SW480 (cell line): ENCODE data around the gene PIM3.

Experiments
- DNase-seq: peaks from one replicate; pipeline ENCODE4 v3.0.0-alpha.2; 2016; ENCODE audit warnings: low spot score

The PIM3 gene

GRCh38 chr22:49960159-49961004 lies at the start of gene PIM3:
TSS of gene PIM3 (plus strand) at chr22:49960772. CDS start at chr22:49960948, 176 bp downstream.
- DNase-seq: peak; percentile 96

- DNase-seq: no peak
Observed at GRCh38 chr22:49911881-49912625, 48.5 kb upstream of the PIM3 start.

- no peak for DNase-seq
Observed at GRCh38 chr22:49913026-49913425, 47.5 kb upstream of the PIM3 start.

- DNase-seq: no peak
Observed at GRCh38 chr22:49913446-49913845, 47.1 kb upstream of the PIM3 start.

- DNase-seq: no peak
Observed at GRCh38 chr22:49914256-49914655, 46.3 kb upstream of the PIM3 start.

- no peak for DNase-seq
Observed at GRCh38 chr22:49915610-49916009, 45.0 kb upstream of the PIM3 start.

- no peak for DNase-seq
Observed at GRCh38 chr22:49916831-49917230, 43.7 kb upstream of the PIM3 start.

- DNase-seq: peak; percentile 93
Observed at GRCh38 chr22:49917974-49918910, 42.3 kb upstream of the PIM3 start, which contains the start of the genes ALG12 and CRELD2. TSS of gene ALG12 (minus strand) at chr22:49918438. CDS start at chr22:49913765, 4,673 bp downstream. TSS of gene CRELD2 (plus strand) at chr22:49918634. CDS start at chr22:49918770, 136 bp downstream.

- DNase-seq: no peak
Observed at GRCh38 chr22:49918911-49919881, 41.4 kb upstream of the PIM3 start.

GRCh38 chr22:49920859-49921258 lies 39.7 kb upstream of the PIM3 start:
- no peak for DNase-seq

GRCh38 chr22:49921508-49922278 lies 38.9 kb upstream of the PIM3 start:
- DNase-seq: no peak

GRCh38 chr22:49922484-49922883 lies 38.1 kb upstream of the PIM3 start:
- no peak for DNase-seq

GRCh38 chr22:49922926-49923325 lies 37.6 kb upstream of the PIM3 start:
- DNase-seq: no peak

- DNase-seq: no peak
Observed at GRCh38 chr22:49923445-49923844, 37.1 kb upstream of the PIM3 start.

GRCh38 chr22:49924113-49924833 lies 36.3 kb upstream of the PIM3 start:
- no peak for DNase-seq

- no peak for DNase-seq
Observed at GRCh38 chr22:49925525-49926128, 34.9 kb upstream of the PIM3 start.

GRCh38 chr22:49926916-49927315 lies 33.7 kb upstream of the PIM3 start:
- DNase-seq: no peak

- no peak for DNase-seq
Observed at GRCh38 chr22:49927483-49928184, 32.9 kb upstream of the PIM3 start.
